Activated CD8-positive, alpha-beta T cell treated with anti-CD3 and anti-CD28 coated beads for 36 hours (primary cell): ENCODE measurements around the gene ZSCAN12. TPM values are rescaled to one million over a fixed set of nuclear protein-coding genes. Genes with fewer than 3 reads are reported as not detected.

Experiments used
- ATAC-seq: fragments of 200-7000 bp; cut with Tn5 transposase; one replicate; pipeline ENCODE4 v1.10.0; 2021; ENCODE audit warnings: mild to moderate bottlenecking, moderate library complexity
- CTCF ChIA-PET: fragments of 350-600 bp; sonication (Branson Sonifier 250); formaldehyde crosslinking; loops from one replicate; lab custom pipeline; 2021; ENCODE audit warnings: antibody characterized with exemption; lab: Charles Lee
- POLR2A ChIA-PET: fragments of 350-600 bp; sonication (Branson Sonifier 250); formaldehyde crosslinking; loops from one replicate; lab custom pipeline; 2021; ENCODE audit warnings: antibody characterized with exemption; lab: Charles Lee
- DNase-seq: peaks from one replicate; pipeline ENCODE4 v3.0.0-alpha.2; 2020
- H3K27ac Mint-ChIP-seq: one replicate; pipeline ENCODE4 v1.8.0; 2021; ENCODE audit warnings: mild to moderate bottlenecking, mixed read lengths
- H3K27me3 Mint-ChIP-seq: one replicate; pipeline ENCODE4 v1.8.0; 2021; ENCODE audit warnings: mixed read lengths
- H3K36me3 Mint-ChIP-seq: one replicate; pipeline ENCODE4 v1.8.0; 2021; ENCODE audit warnings: low read depth, mixed read lengths
- H3K4me1 Mint-ChIP-seq: one replicate; pipeline ENCODE4 v1.8.0; 2021; ENCODE audit warnings: low read depth, mixed read lengths
- H3K4me3 Mint-ChIP-seq: one replicate; pipeline ENCODE4 v1.8.0; 2021; ENCODE audit warnings: mild to moderate bottlenecking, moderate library complexity, mixed read lengths
- H3K9me3 Mint-ChIP-seq: one replicate; pipeline ENCODE4 v1.8.0; 2021; ENCODE audit warnings: mixed read lengths
- CTCF ChIP-seq: fragments of 200-600 bp; IDR thresholded peaks from one replicate; pipeline ENCODE4 v1.8.0; 2022; ENCODE audit warnings: antibody characterized with exemption, mild to moderate bottlenecking
- intact Hi-C: fragments of 100-400 bp; cut with micrococcal nuclease; formaldehyde crosslinking; loops from one replicate; pipeline ENCODE4 v1.10.0; 2022
- total RNA-seq, 2 experiments: library from RNA; stranded (reverse); gene quantifications; one replicate each; pipeline ENCODE4 v1.2.3, GENCODE V29; 2021

The ZSCAN12 gene
- total RNA-seq, 2 experiments from 2014 or later = 7.1 to 7.4 TPM

GRCh38 chr6:28425944-28426541 is 26.5 kb upstream of the ZSCAN12 start:
- ChIA-PET CTCF (interaction anchor here (1.3 kb wide), 1 partner anchor 10 kb away, joined by 3 read pairs; no protein-coding TSS in a partner anchor), POLR2A (interaction anchor here (0.6 to 1.1 kb wide), 2 partner anchors 27 to 446 kb away, joined by 3 to 4 read pairs; partner anchors contain the start of gene ZSCAN12)
- peaks cover 2% of the 10 kb centered on the region for H3K9me3 Mint-ChIP-seq
- H3K27ac Mint-ChIP-seq = peak overlapping the region; percentile 55
- no peak for TF ChIP-seq CTCF
- H3K4me3 Mint-ChIP-seq = no peak overlapping the region
- ATAC-seq = peak; percentile 64
- H3K4me1 Mint-ChIP-seq = peaks cover 13% of the 10 kb centered on the region
- no peak for DNase-seq
- H3K27me3 Mint-ChIP-seq = peaks cover 13% of the 10 kb centered on the region
- intact Hi-C loops = no loop called here
- H3K36me3 Mint-ChIP-seq = no peaks in the 10 kb centered on the region

- H3K4me3 Mint-ChIP-seq = no peak overlapping the region
- ATAC-seq (peak; percentile 42), DNase-seq (no peak)
- ChIA-PET POLR2A (no interaction called here), CTCF (no interaction called here)
- peaks cover 17% of the 10 kb centered on the region for H3K27me3 Mint-ChIP-seq
- no peak overlapping the region for H3K27ac Mint-ChIP-seq
- peaks cover 2% of the 10 kb centered on the region for H3K9me3 Mint-ChIP-seq
- intact Hi-C loops = no loop called here
- peaks cover 13% of the 10 kb centered on the region for H3K4me1 Mint-ChIP-seq
- TF ChIP-seq CTCF = no peak
- peaks cover 2% of the 10 kb centered on the region for H3K36me3 Mint-ChIP-seq
Observed at GRCh38 chr6:28424163-28424562, 24.6 kb upstream of the ZSCAN12 start.

GRCh38 chr6:28423546-28423945 is 24.0 kb upstream of the ZSCAN12 start:
- intact Hi-C loops = no loop called here
- ChIA-PET CTCF (no interaction called here), POLR2A (interaction anchor here (0.7 kb wide), 1 partner anchor 20 kb away, joined by 3 read pairs; the partner anchor contains the start of gene ZSCAN23)

GRCh38 chr6:28413681-28414080 is 14.1 kb upstream of the ZSCAN12 start:
- CTCF ChIA-PET = interaction anchor here (0.9 kb wide), 1 partner anchor 129 kb away, joined by 3 read pairs; no protein-coding TSS in a partner anchor
- Mint-ChIP-seq H3K27me3 (peaks cover 26% of the 10 kb centered on the region), H3K4me1 (peaks cover 5% of the 10 kb centered on the region), H3K9me3 (no peaks in the 10 kb centered on the region), H3K4me3 (no peak overlapping the region), H3K36me3 (no peaks in the 10 kb centered on the region), H3K27ac (no peak overlapping the region)
- intact Hi-C loops = no loop called here
- DNase-seq (no peak), ATAC-seq (no peak)
- POLR2A ChIA-PET = no interaction called here
- TF ChIP-seq CTCF = no peak

More at GRCh38 chr6:28423546-28423945, 24.0 kb upstream of the ZSCAN12 start:
- Mint-ChIP-seq H3K27ac (no peak overlapping the region), H3K4me3 (no peak overlapping the region), H3K4me1 (peaks cover 10% of the 10 kb centered on the region), H3K9me3 (peaks cover 2% of the 10 kb centered on the region), H3K27me3 (peaks cover 17% of the 10 kb centered on the region), H3K36me3 (peaks cover 2% of the 10 kb centered on the region)
- no peak for TF ChIP-seq CTCF
- DNase-seq = no peak
- ATAC-seq = no peak

GRCh38 chr6:28410767-28411166 is 11.2 kb upstream of the ZSCAN12 start:
- Mint-ChIP-seq H3K9me3 (no peaks in the 10 kb centered on the region), H3K27ac (no peak overlapping the region), H3K4me3 (no peak overlapping the region), H3K27me3 (peaks cover 32% of the 10 kb centered on the region), H3K36me3 (no peaks in the 10 kb centered on the region), H3K4me1 (peaks cover 23% of the 10 kb centered on the region)
- ChIA-PET POLR2A (no interaction called here), CTCF (no interaction called here)
- intact Hi-C loops = no loop called here
- no peak for TF ChIP-seq CTCF
- ATAC-seq (no peak), DNase-seq (no peak)
